Left hindlimb (tissue), 1 donor: ENCODE results near the gene RLN3.

Experiments used
- DNase-seq: peaks from one replicate; pipeline ENCODE4 v3.0.0-alpha.2; 2018

Gene RLN3

GRCh38 chr19:14056069-14056666 is 28.2 kb downstream of the RLN3 start:
- DNase-seq: no peak

GRCh38 chr19:14056741-14057356 is 28.9 kb downstream of the RLN3 start:
- DNase-seq: no peak

GRCh38 chr19:14058182-14059092 is 30.5 kb downstream of the RLN3 start:
- DNase-seq: no peak

- no peak for DNase-seq
These were observed 31.1 kb downstream of the RLN3 start for GRCh38 chr19:14059093-14059480.

- no peak for DNase-seq
These were observed 31.8 kb downstream of the RLN3 start for GRCh38 chr19:14059652-14060155.

GRCh38 chr19:14061081-14061749 is 33.3 kb downstream of the RLN3 start:
- DNase-seq: no peak

GRCh38 chr19:14061751-14062557 is 34.0 kb downstream of the RLN3 start, which contains the start of gene PALM3:
TSS of gene PALM3 (minus strand) at chr19:14062076. CDS start at chr19:14061980, 96 bp downstream.
- no peak for DNase-seq

GRCh38 chr19:14062558-14062855 is 34.6 kb downstream of the RLN3 start:
- DNase-seq: no peak

GRCh38 chr19:14063105-14063504 is 35.2 kb downstream of the RLN3 start:
- no peak for DNase-seq

GRCh38 chr19:14066134-14066533 is 38.2 kb downstream of the RLN3 start:
- no peak for DNase-seq

GRCh38 chr19:14070268-14071050 is 42.5 kb downstream of the RLN3 start:
- no peak for DNase-seq

- no peak for DNase-seq
These were observed 44.8 kb downstream of the RLN3 start, which contains the start of gene MISP3 for GRCh38 chr19:14072535-14073260. TSS of gene MISP3 (plus strand) at chr19:14072786. CDS start at chr19:14073310, 524 bp downstream.

GRCh38 chr19:14073261-14073924 is 45.4 kb downstream of the RLN3 start:
- DNase-seq: peak; percentile 81

GRCh38 chr19:14073925-14074838 is 46.2 kb downstream of the RLN3 start:
- DNase-seq: no peak

- no peak for DNase-seq
These were observed 50.5 kb downstream of the RLN3 start for GRCh38 chr19:14078411-14078810.
